ENCODE measurements around the gene OTUD3. TPM values are rescaled to one million over a fixed set of nuclear protein-coding genes. Genes with fewer than 3 reads are reported as not detected.

OTUD3 gene
- total and polyA plus RNA-seq, 2 of the 13 experiments (the other 11 are each of a cell fraction or from before 2014, with no cell fraction given), result 5.2 to 7.5 TPM

DNA sequence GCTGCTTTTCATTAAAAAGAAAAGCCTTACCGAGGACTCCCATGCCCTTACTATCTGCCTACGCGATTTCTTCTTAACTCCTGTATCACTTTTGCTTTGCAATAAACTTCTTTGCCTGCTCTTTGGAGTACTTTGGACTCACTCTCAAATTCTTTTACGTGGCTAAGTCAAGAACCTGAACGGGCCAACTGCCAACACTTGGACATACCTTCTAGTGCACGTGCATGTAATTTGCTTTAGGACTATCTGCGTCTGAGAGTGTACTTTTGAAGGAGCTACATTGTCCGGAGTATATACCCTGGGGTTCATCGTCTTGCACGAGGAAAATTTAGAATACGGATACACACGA is 3.6 kb upstream of the OTUD3 start:
- ATAC-seq (no peak), FAIRE-seq (no peak), DNase-seq (ENCODE audit: low spot score) (no peak)
- H3K27ac ChIP-seq (ENCODE audit: extremely low read length, insufficient read depth, low read length), result no peak overlapping the region
- H4K20me1 ChIP-seq (ENCODE audit: insufficient read depth, low read length), result 0 out of 2 replicates have a peak, but pooled peaks cover 4% of the 10 kb centered on the region
- H3K9me3 ChIP-seq (ENCODE audit: low read length), result no peaks in the 10 kb centered on the region
- no peak overlapping the region for H3K4me3 ChIP-seq (replicated peaks in 1 of 3; ENCODE audit: insufficient read depth in 1 of 3, low read depth in 2 of 3, low read length in 3 of 3)
- peaks cover 9% of the 10 kb centered on the region for H3K79me2 ChIP-seq (ENCODE audit: insufficient read depth, low read length)
- WGBS (ENCODE audit: low lambda C conversion rate), result 25% methylated on average over 12 of the region's 12 CpGs
- no peak overlapping the region for H3K9ac ChIP-seq (ENCODE audit: insufficient read depth, low read depth, low read length)
- in situ Hi-C loops (cut with HindIII; ENCODE audit: extremely low pct_ligation_motif_present, low pct_unique_long_range_greater_than_20kb) (no loop called here), intact Hi-C loops (cut with micrococcal nuclease; ENCODE audit: unreplicated experiment) (no loop called here)
- no peaks in the 10 kb centered on the region for H3K36me3 ChIP-seq (replicated peaks in 1 of 2; ENCODE audit: control insufficient read depth in 1 of 2, insufficient read depth in 2 of 2, low read length in 2 of 2)
- POLR2A ChIA-PET, result no interaction called here
- no peaks in the 10 kb centered on the region; a peak in 1 of 5 replicates for H3K27me3 ChIP-seq (ENCODE audit: control insufficient read depth in 1 of 2, insufficient read depth in 2 of 2, low read length in 2 of 2)
- peak overlapping the region; percentile 36 for H2AFZ ChIP-seq (ENCODE audit: low read length)
- CTCF ChIA-PET (ENCODE audit: low intra/inter-chr PET ratio, low total read pairs), result no interaction called here
- TF ChIP-seq ZNF7 (CRISPR knock-in tag; IDR thresholded peaks at IDR 0.05) (0 out of 2 replicates have a peak, but pooled peaks have one; percentile 26), KMT2A (CRISPR knock-in tag; IDR thresholded peaks at IDR 0.05) (no peak), FOXA1 (IDR thresholded peaks at IDR 0.05) (no peak), FOXA1 (CRISPR knock-in tag; IDR thresholded peaks at IDR 0.05) (no peak), PPARG (CRISPR knock-in tag; conservative IDR thresholded peaks at IDR 0.05) (no peak), BHLHE40 (IDR thresholded peaks at IDR 0.05; ENCODE audit: low read length) (0 out of 2 replicates have a peak, but pooled peaks have one; percentile 30), ELF3 (CRISPR knock-in tag; IDR thresholded peaks at IDR 0.05) (no peak)
- H3K4me1 ChIP-seq (ENCODE audit: insufficient read depth, low read length), result peaks cover 23% of the 10 kb centered on the region
- peak overlapping the region; percentile 44 for H3K4me2 ChIP-seq (ENCODE audit: low read depth, low read length)
- BruUV-seq (replicated peaks), result no TSS peak

- H3K4me3 ChIP-seq (replicated peaks in 1 of 3; ENCODE audit: insufficient read depth in 1 of 3, low read depth in 2 of 3, low read length in 3 of 3), result no peak overlapping the region
- DNase-seq (ENCODE audit: low spot score) (no peak), FAIRE-seq (no peak), ATAC-seq (no peak)
- H4K20me1 ChIP-seq (ENCODE audit: insufficient read depth, low read length), result 0 out of 2 replicates have a peak, but pooled peaks cover 4% of the 10 kb centered on the region
- TF ChIP-seq ZBTB21 (CRISPR knock-in tag; IDR thresholded peaks at IDR 0.05), result no peak
- no peak for TF ChIP-seq RFXAP (CRISPR knock-in tag; IDR thresholded peaks at IDR 0.05; ENCODE audit: borderline replicate concordance)
- TF ChIP-seq HOXA9 (CRISPR knock-in tag; IDR thresholded peaks at IDR 0.05; ENCODE audit: borderline replicate concordance), result no peak
- TF ChIP-seq ZNF672 (CRISPR knock-in tag; IDR thresholded peaks at IDR 0.05), result no peak
- TF ChIP-seq, protein P1, sequence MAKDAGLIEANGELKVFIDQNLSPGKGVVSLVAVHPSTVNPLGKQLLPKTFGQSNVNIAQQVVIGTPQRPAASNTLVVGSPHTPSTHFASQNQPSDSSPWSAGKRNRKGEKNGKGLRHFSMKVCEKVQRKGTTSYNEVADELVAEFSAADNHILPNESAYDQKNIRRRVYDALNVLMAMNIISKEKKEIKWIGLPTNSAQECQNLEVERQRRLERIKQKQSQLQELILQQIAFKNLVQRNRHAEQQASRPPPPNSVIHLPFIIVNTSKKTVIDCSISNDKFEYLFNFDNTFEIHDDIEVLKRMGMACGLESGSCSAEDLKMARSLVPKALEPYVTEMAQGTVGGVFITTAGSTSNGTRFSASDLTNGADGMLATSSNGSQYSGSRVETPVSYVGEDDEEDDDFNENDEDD (CRISPR knock-in tag; IDR thresholded peaks at IDR 0.05; ENCODE audit: borderline replicate concordance), result no peak
- TF ChIP-seq, protein P2, sequence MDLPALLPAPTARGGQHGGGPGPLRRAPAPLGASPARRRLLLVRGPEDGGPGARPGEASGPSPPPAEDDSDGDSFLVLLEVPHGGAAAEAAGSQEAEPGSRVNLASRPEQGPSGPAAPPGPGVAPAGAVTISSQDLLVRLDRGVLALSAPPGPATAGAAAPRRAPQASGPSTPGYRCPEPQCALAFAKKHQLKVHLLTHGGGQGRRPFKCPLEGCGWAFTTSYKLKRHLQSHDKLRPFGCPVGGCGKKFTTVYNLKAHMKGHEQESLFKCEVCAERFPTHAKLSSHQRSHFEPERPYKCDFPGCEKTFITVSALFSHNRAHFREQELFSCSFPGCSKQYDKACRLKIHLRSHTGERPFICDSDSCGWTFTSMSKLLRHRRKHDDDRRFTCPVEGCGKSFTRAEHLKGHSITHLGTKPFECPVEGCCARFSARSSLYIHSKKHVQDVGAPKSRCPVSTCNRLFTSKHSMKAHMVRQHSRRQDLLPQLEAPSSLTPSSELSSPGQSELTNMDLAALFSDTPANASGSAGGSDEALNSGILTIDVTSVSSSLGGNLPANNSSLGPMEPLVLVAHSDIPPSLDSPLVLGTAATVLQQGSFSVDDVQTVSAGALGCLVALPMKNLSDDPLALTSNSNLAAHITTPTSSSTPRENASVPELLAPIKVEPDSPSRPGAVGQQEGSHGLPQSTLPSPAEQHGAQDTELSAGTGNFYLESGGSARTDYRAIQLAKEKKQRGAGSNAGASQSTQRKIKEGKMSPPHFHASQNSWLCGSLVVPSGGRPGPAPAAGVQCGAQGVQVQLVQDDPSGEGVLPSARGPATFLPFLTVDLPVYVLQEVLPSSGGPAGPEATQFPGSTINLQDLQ (CRISPR knock-in tag; IDR thresholded peaks at IDR 0.05), result no peak
- in situ Hi-C loops (cut with HindIII; ENCODE audit: extremely low pct_ligation_motif_present, low pct_unique_long_range_greater_than_20kb) (no loop called here), intact Hi-C loops (cut with micrococcal nuclease; ENCODE audit: unreplicated experiment) (no loop called here)
- no peak overlapping the region for H3K27ac ChIP-seq (ENCODE audit: extremely low read length, insufficient read depth, low read length)
- BruUV-seq (replicated peaks), result no TSS peak
- H3K4me1 ChIP-seq (ENCODE audit: insufficient read depth, low read length), result peaks cover 29% of the 10 kb centered on the region
- no peak overlapping the region for H3K9ac ChIP-seq (ENCODE audit: insufficient read depth, low read depth, low read length)
- H3K4me2 ChIP-seq (ENCODE audit: low read depth, low read length), result no peak overlapping the region
- no peak overlapping the region for H2AFZ ChIP-seq (ENCODE audit: low read length)
- WGBS (ENCODE audit: low lambda C conversion rate), result 75% methylated on average over 4 of the region's 4 CpGs
- H3K79me2 ChIP-seq (ENCODE audit: insufficient read depth, low read length), result peaks cover 15% of the 10 kb centered on the region
- H3K27me3 ChIP-seq (ENCODE audit: control insufficient read depth in 1 of 2, insufficient read depth in 2 of 2, low read length in 2 of 2), result no peaks in the 10 kb centered on the region; a peak in 1 of 5 replicates
- CTCF ChIA-PET (ENCODE audit: low intra/inter-chr PET ratio, low total read pairs), result no interaction called here
- no peaks in the 10 kb centered on the region for H3K36me3 ChIP-seq (replicated peaks in 1 of 2; ENCODE audit: control insufficient read depth in 1 of 2, insufficient read depth in 2 of 2, low read length in 2 of 2)
- no peaks in the 10 kb centered on the region for H3K9me3 ChIP-seq (ENCODE audit: low read length)
- POLR2A ChIA-PET, result no interaction called here
These were observed 3.0 kb upstream of the OTUD3 start for GRCh38 chr1:19879227-19879626.
